Measurements from ENCODE around the gene AREL1. TPM values are rescaled to one million over a fixed set of nuclear protein-coding genes. Genes with fewer than 3 reads are reported as not detected.

AREL1 gene
- total and polyA plus RNA-seq, 3 donors from 2014 or later = 47.7 to 69.9 (median 58.8) TPM

DNA sequence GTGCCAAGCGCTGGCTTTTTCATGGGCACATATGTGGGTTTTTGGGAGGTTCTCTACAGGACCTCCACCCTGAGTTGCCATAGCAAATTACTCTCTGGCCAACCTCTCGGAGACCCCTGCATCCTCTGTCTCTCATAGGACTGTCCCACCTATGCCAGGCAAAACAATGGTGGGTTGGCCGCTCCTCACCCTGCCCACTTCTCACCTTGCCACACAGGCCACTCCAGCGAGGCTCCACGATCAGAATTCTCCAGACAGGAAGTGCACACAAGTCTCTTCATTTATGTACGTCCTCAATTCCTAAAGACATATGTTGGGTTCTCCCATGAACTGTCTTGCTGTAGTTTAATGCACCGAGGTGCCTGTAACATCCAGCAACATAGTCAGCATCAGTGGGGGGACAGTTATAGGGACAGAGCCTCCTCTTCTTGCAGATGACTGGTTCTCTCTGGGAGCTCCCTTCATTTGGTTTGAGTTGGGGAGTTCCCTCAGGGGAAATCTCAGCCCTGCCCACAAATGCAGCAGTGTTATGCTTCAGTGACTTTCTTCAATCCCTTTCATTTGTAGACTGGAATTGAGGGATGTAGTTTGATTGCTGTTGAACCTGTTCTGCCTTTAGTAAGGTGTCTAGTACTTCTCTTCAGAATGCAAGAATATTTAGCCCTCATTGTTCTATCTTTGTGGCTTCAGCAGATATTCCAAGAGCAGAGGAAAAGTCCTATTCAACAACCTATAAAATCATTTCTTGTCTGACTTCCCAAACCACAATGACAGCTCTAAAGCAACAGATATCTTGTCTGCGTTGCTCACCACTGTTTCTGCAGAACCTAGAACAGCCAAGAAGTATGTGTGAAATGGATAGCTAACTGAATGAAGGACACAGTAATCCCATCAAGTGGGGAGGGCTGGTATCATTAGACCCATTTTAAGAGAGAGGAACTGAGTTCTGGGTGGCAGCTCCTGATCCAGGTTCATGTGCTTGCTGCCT, 98.1 kb downstream of the AREL1 start:
- no peak for DNase-seq
- Histone ChIP-seq H3K4me1 (peaks cover 33% of the 10 kb centered on the region), H3K4me3 (no peak overlapping the region), H3K27ac (peak overlapping the region in 1 of 2 donors; percentile 35), H3K9me3 (no peaks in the 10 kb centered on the region), H3K36me3 (ENCODE audit: low read depth, missing control alignments) (no peaks in the 10 kb centered on the region), H3K27me3 (no peaks in the 10 kb centered on the region)
- 90 to 95% methylated on average over 8 of the region's 8 CpGs for WGBS, 2 donors
- intact Hi-C loops (cut with DNase I; ENCODE audit: low total_unique reads) = loop anchor here (10.0 kb wide), 1 partner anchor 190 kb away; no protein-coding TSS in a partner anchor
- no peak for TF ChIP-seq POLR2A (IDR thresholded peaks at IDR 0.05)
- TF ChIP-seq, protein P1, sequence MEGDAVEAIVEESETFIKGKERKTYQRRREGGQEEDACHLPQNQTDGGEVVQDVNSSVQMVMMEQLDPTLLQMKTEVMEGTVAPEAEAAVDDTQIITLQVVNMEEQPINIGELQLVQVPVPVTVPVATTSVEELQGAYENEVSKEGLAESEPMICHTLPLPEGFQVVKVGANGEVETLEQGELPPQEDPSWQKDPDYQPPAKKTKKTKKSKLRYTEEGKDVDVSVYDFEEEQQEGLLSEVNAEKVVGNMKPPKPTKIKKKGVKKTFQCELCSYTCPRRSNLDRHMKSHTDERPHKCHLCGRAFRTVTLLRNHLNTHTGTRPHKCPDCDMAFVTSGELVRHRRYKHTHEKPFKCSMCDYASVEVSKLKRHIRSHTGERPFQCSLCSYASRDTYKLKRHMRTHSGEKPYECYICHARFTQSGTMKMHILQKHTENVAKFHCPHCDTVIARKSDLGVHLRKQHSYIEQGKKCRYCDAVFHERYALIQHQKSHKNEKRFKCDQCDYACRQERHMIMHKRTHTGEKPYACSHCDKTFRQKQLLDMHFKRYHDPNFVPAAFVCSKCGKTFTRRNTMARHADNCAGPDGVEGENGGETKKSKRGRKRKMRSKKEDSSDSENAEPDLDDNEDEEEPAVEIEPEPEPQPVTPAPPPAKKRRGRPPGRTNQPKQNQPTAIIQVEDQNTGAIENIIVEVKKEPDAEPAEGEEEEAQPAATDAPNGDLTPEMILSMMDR (IDR thresholded peaks at IDR 0.05) = no peak

DNA sequence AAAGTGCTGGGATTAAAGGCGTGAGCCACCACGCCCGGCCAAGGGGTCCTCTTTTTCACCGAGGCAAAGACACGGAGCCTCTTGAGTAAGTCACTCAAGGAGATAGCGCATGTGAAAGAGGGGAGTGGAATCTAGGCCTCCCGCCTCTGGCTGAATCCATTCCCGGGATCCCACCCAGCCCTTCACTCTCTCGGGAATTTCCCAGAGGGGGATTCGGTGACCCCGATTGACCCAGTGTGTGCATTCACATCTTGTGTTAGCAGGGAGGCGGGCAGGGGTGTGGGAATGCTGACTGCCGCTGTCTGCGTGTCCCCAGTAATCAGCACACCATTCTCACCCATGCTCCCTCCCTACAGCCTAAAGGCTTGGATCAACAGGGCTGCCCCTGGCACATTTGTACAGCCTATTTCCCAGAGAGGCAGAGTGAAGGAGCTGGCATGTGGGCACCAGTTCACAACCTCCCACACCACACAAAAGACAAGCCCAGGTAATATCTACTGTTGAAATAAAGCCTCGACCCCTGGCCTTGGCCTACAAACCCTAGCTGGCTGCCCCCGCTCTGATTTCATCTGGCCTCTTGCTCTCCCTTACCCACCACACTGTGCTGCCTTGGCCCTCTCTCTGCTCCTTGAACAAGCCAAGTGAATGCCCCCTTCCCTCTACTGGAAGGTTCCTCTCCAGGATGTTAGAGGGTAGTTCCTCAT, 99.5 kb downstream of the AREL1 start:
- DNase-seq = no peak
- Histone ChIP-seq H3K36me3 (ENCODE audit: low read depth, missing control alignments) (no peaks in the 10 kb centered on the region), H3K9me3 (no peaks in the 10 kb centered on the region), H3K4me1 (peaks cover 18% of the 10 kb centered on the region), H3K27me3 (no peaks in the 10 kb centered on the region), H3K27ac (peak overlapping the region in 1 of 2 donors; percentile 36), H3K4me3 (no peak overlapping the region)
- no peak for TF ChIP-seq POLR2A (IDR thresholded peaks at IDR 0.05)
- TF ChIP-seq, protein P1 (IDR thresholded peaks at IDR 0.05) = no peak
- 73 to 79% methylated on average over 3 to 16 of the region's 16 CpGs for WGBS, 2 donors
- intact Hi-C loops (cut with DNase I; ENCODE audit: low total_unique reads) = loop anchor here (10.0 kb wide), 1 partner anchor 191 kb away; no protein-coding TSS in a partner anchor

DNA sequence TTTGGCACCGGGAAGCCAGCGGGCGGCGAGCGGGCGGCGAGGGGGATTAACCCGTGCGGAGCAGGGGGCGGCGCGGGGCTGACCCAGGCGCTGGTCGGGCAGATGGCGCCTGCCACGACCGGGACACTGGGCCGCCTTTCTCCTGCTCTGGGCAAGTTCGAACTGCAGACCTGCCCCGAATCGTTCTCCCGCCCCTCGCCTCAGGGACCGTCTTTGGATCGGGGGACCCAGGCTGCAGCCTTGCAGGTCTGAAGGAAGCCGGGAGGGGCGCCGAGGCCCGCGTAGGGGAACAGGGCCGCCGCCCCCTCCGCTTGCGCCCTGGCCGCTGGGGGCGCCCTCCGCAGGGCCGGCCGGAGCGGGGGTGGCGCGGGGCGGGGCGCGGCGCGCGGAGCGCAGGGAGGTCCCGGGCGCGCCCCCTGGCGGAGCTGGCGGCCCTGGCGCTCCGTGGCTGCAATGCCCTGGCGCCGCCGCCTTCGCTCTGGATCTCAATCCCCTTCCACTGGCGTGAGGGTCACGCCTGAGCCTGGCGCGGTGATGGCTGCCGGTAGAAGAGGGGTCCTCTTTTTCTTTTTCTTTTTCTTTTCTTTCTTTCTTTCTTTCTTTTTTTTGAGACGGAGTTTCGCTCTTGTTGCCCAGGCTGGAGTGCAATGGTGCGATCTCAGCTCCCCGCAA, 100.4 kb downstream of the AREL1 start:
- 5 to 18% methylated on average over 15 to 41 of the region's 69 CpGs for WGBS, 2 donors
- intact Hi-C loops (cut with DNase I; ENCODE audit: low total_unique reads) = loop anchor here (10.0 kb wide), 1 partner anchor 192 kb away; no protein-coding TSS in a partner anchor
- Histone ChIP-seq H3K27me3 (no peaks in the 10 kb centered on the region), H3K36me3 (ENCODE audit: low read depth, missing control alignments) (no peaks in the 10 kb centered on the region), H3K4me3 (peak overlapping the region; percentile 68 to 82), H3K27ac (peak overlapping the region in 1 of 2 donors; percentile 69), H3K4me1 (peaks cover 10% of the 10 kb centered on the region), H3K9me3 (no peaks in the 10 kb centered on the region)
- TF ChIP-seq POLR2A (IDR thresholded peaks at IDR 0.05) = no peak
- TF ChIP-seq, protein P1 (IDR thresholded peaks at IDR 0.05) = peak; percentile 52 to 94 (median 68)
- peak; percentile 84 for DNase-seq

DNA sequence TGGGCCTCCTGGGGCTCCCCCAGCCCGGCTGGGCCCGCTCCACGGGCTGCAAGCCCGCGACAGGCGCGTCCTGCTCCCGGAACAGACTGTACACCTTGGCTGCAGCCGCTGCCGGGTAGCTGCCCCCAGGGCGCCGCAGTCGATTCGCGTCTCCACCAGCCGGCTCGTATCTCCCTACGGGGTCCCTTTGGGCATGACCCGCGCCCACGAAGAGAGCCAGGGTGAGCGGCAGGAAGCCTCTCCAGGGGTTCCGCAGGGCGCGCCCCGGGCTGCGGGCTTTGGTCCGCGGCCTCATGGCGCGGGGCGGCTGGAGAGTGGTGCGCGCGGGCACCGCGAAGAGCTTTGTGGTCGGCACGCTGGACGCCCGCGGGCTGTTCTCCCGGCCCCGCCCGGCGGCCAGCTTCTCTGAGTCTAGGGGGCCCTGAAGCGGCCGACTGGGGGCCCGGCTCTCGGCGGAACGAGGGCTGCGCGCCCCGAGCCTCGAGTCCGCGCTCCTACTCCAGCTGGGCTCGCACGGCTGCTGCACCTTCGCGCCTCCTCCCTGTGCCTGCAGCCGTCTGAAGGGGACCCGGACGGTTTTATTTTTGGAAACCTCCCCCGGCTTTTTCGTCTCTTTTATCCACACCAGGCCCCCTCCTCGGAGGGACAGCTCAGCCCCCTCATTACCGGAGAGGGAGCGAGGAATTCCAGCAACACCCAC, 101.1 kb downstream of the AREL1 start, which contains the start of gene LTBP2:
LTBP2 (minus strand) TSS at position 588 of the 700 bp plus-strand sequence; CDS start at position 295, 293 bp downstream.
- intact Hi-C loops (cut with DNase I; ENCODE audit: low total_unique reads) = loop anchor here (10.0 kb wide), 1 partner anchor 193 kb away; no protein-coding TSS in a partner anchor
- H3K27me3 ChIP-seq = no peaks in the 10 kb centered on the region
- peak within 1 kb of the TSS in 1 of 2 donors; percentile 69 for H3K27ac ChIP-seq
- no peaks in the 10 kb centered on the region for H3K36me3 ChIP-seq (ENCODE audit: low read depth, missing control alignments)
- WGBS, 2 donors = 0 to 1% methylated on average over 4 to 67 of the region's 70 CpGs
- H3K4me3 ChIP-seq = peak within 1 kb of the TSS; percentile 68 to 82
- peaks cover 3% of the 10 kb centered on the region for H3K4me1 ChIP-seq
- peak; percentile 46 for DNase-seq
- TF ChIP-seq, protein P1 (IDR thresholded peaks at IDR 0.05) = no peak
- TF ChIP-seq POLR2A (IDR thresholded peaks at IDR 0.05) = no peak
- H3K9me3 ChIP-seq = no peaks in the 10 kb centered on the region

Data from testis (tissue), 3 donors.